Measurements from ENCODE around the gene SLC10A7. TPM values are rescaled to one million over a fixed set of nuclear protein-coding genes. Genes with fewer than 3 reads are reported as not detected.

Gene SLC10A7
- total RNA-seq, 1 donor, result 9.0 TPM

DNA sequence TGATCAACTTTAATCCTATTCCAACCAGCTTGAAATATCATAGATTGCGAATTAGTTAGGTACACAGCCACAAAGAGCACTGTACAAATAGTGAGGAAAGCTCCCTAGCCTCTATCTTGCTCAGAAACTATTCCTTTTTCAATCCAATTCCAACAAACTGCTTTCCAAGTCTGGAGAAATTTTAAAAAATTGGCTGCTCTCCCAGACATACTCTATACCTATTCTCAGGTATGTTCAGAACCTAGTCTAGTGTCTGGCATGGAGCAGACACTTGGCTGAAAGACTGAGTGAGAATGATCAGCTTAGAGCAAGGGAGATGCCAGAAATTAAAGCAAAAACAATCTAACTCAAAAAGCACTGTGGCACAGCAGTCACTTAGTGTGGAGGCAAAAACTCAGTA, 105.9 kb downstream of the SLC10A7 start:
- Histone ChIP-seq H2AFZ (ENCODE audit: low read length) (no peak overlapping the region), H3K27me3 (ENCODE audit: insufficient read depth, low read length) (no peaks in the 10 kb centered on the region), H3K27ac (ENCODE audit: low read depth, low read length) (no peak overlapping the region), H3K4me2 (ENCODE audit: insufficient read depth, low read length) (no peak overlapping the region), H3K4me1 (ENCODE audit: insufficient read depth, low read length) (no peaks in the 10 kb centered on the region), H3K4me3 (ENCODE audit: insufficient read depth, low read length) (no peak overlapping the region), H3K9me3 (ENCODE audit: low read depth, low read length) (no peaks in the 10 kb centered on the region), H3K36me3 (ENCODE audit: insufficient read depth, low read length) (no peaks in the 10 kb centered on the region), H3K79me2 (ENCODE audit: insufficient read depth, low read length) (no peaks in the 10 kb centered on the region), H4K20me1 (ENCODE audit: insufficient read depth, low read length) (no peaks in the 10 kb centered on the region)
- TF ChIP-seq, protein P1, sequence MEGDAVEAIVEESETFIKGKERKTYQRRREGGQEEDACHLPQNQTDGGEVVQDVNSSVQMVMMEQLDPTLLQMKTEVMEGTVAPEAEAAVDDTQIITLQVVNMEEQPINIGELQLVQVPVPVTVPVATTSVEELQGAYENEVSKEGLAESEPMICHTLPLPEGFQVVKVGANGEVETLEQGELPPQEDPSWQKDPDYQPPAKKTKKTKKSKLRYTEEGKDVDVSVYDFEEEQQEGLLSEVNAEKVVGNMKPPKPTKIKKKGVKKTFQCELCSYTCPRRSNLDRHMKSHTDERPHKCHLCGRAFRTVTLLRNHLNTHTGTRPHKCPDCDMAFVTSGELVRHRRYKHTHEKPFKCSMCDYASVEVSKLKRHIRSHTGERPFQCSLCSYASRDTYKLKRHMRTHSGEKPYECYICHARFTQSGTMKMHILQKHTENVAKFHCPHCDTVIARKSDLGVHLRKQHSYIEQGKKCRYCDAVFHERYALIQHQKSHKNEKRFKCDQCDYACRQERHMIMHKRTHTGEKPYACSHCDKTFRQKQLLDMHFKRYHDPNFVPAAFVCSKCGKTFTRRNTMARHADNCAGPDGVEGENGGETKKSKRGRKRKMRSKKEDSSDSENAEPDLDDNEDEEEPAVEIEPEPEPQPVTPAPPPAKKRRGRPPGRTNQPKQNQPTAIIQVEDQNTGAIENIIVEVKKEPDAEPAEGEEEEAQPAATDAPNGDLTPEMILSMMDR (IDR thresholded peaks at IDR 0.05; ENCODE audit: extremely low read depth, low read depth, low read length), result no peak
- DNase-seq (ENCODE audit: insufficient read length, low spot score, missing footprints), result no peak

DNA sequence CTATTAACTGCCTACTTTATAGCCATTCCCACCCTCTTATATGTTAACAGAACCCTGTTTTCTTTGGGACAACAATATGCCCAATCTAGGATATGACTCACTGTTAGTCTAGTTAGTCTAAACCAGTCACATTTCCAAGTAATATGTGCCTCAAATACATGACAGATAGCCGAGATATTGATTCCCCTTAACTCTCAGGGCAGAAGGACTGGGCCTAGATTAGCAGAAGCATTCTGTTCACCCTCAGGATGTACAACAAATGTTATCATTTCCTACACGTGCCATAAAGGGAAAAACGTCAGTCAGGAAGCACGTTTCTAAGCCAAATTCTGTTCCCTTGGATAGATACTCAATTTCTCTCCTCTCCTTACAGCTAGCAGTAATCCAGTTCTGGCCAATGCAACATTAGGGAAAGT, 114.1 kb downstream of the SLC10A7 start:
- no peaks in the 10 kb centered on the region for H3K36me3 ChIP-seq (ENCODE audit: insufficient read depth, low read length)
- no peaks in the 10 kb centered on the region for H3K9me3 ChIP-seq (ENCODE audit: low read depth, low read length)
- H3K79me2 ChIP-seq (ENCODE audit: insufficient read depth, low read length), result no peaks in the 10 kb centered on the region
- peaks cover 6% of the 10 kb centered on the region for H3K4me1 ChIP-seq (ENCODE audit: insufficient read depth, low read length)
- H3K4me2 ChIP-seq (ENCODE audit: insufficient read depth, low read length), result no peak overlapping the region
- DNase-seq (ENCODE audit: insufficient read length, low spot score, missing footprints), result peak; percentile 37
- H3K27me3 ChIP-seq (ENCODE audit: insufficient read depth, low read length), result no peaks in the 10 kb centered on the region
- no peak overlapping the region for H3K27ac ChIP-seq (ENCODE audit: low read depth, low read length)
- TF ChIP-seq, protein P1 (IDR thresholded peaks at IDR 0.05; ENCODE audit: extremely low read depth, low read depth, low read length), result no peak
- no peaks in the 10 kb centered on the region for H4K20me1 ChIP-seq (ENCODE audit: insufficient read depth, low read length)
- H3K4me3 ChIP-seq (ENCODE audit: insufficient read depth, low read length), result no peak overlapping the region
- no peak overlapping the region for H2AFZ ChIP-seq (ENCODE audit: low read length)

DNA sequence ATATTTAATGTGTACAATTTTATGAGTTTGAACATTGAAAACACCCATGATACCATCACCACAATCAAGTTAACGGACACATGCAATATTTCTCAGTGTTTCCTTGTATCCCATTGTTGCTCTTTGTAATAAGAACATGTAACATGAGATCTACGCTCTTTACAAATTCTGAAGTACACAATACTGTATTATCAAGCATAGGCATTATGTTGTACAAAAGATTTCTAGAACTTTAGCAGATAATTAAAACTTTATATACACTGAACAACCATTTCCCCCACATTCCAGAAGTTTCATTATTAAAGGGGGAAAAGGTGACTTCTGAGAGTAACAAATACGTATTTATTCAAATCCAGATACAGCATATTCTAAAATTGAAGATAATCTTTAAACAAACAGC, 114.5 kb downstream of the SLC10A7 start:
- Histone ChIP-seq H3K27ac (ENCODE audit: low read depth, low read length) (no peak overlapping the region), H3K79me2 (ENCODE audit: insufficient read depth, low read length) (no peaks in the 10 kb centered on the region), H2AFZ (ENCODE audit: low read length) (no peak overlapping the region), H4K20me1 (ENCODE audit: insufficient read depth, low read length) (no peaks in the 10 kb centered on the region), H3K4me1 (ENCODE audit: insufficient read depth, low read length) (peaks cover 6% of the 10 kb centered on the region), H3K27me3 (ENCODE audit: insufficient read depth, low read length) (no peaks in the 10 kb centered on the region), H3K4me3 (ENCODE audit: insufficient read depth, low read length) (no peak overlapping the region), H3K36me3 (ENCODE audit: insufficient read depth, low read length) (no peaks in the 10 kb centered on the region), H3K4me2 (ENCODE audit: insufficient read depth, low read length) (no peak overlapping the region), H3K9me3 (ENCODE audit: low read depth, low read length) (no peaks in the 10 kb centered on the region)
- TF ChIP-seq, protein P1 (IDR thresholded peaks at IDR 0.05; ENCODE audit: extremely low read depth, low read depth, low read length), result no peak
- DNase-seq (ENCODE audit: insufficient read length, low spot score, missing footprints), result no peak

DNA sequence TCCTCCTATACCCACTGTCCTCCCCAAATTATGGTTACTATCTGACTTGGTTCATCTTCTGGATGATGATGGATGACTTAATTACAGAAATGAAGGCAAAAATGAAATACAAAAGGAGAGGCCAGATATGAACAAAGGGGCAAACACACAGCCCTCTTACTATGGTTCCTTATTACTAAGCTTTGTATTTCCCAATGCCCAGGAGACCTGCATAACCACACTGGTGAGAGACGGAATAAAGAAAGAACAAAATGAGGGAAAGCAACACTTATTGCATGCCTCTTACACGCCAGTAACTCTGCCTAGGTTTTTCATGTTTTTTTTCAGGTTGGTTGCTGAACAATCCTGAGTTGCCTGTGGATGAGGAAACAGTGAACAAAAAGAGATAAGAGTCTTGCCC, 120.5 kb downstream of the SLC10A7 start:
- no peaks in the 10 kb centered on the region for H3K27me3 ChIP-seq (ENCODE audit: insufficient read depth, low read length)
- H2AFZ ChIP-seq (ENCODE audit: low read length), result no peak overlapping the region
- H3K36me3 ChIP-seq (ENCODE audit: insufficient read depth, low read length), result no peaks in the 10 kb centered on the region
- no peaks in the 10 kb centered on the region for H3K9me3 ChIP-seq (ENCODE audit: low read depth, low read length)
- H3K4me3 ChIP-seq (ENCODE audit: insufficient read depth, low read length), result no peak overlapping the region
- no peaks in the 10 kb centered on the region for H4K20me1 ChIP-seq (ENCODE audit: insufficient read depth, low read length)
- TF ChIP-seq, protein P1 (IDR thresholded peaks at IDR 0.05; ENCODE audit: extremely low read depth, low read depth, low read length), result no peak
- no peak for DNase-seq (ENCODE audit: insufficient read length, low spot score, missing footprints)
- H3K79me2 ChIP-seq (ENCODE audit: insufficient read depth, low read length), result no peaks in the 10 kb centered on the region
- no peaks in the 10 kb centered on the region for H3K4me1 ChIP-seq (ENCODE audit: insufficient read depth, low read length)
- no peak overlapping the region for H3K27ac ChIP-seq (ENCODE audit: low read depth, low read length)
- H3K4me2 ChIP-seq (ENCODE audit: insufficient read depth, low read length), result no peak overlapping the region
